ENCODE results near the gene SLC2A13.
A peak's percentile ranks its signal among the peaks of the same experiment; 100 is the strongest.

Gene SLC2A13

GRCh38 chr12:39966256-39966655, 139.6 kb downstream of the SLC2A13 start:
- Histone ChIP-seq H3K36me3 (ENCODE audit: low read depth) (no peaks in the 10 kb centered on the region), H3K4me3 (ENCODE audit: severe bottlenecking) (no peak overlapping the region), H3K9me3 (ENCODE audit: severe bottlenecking) (no peaks in the 10 kb centered on the region), H3K4me1 (ENCODE audit: insufficient read depth, poor library complexity, severe bottlenecking) (no peaks in the 10 kb centered on the region), H3K27ac (ENCODE audit: poor library complexity, severe bottlenecking) (no peak overlapping the region), H3K27me3 (ENCODE audit: insufficient read depth, poor library complexity, severe bottlenecking) (no peaks in the 10 kb centered on the region)
- DNase-seq (ENCODE audit: low spot score) (no peak), ATAC-seq (ENCODE audit: low read depth) (no peak)
- no peak for TF ChIP-seq CTCF (IDR thresholded peaks at IDR 0.05; ENCODE audit: poor library complexity, severe bottlenecking)

GRCh38 chr12:39959467-39959866, 146.4 kb downstream of the SLC2A13 start:
- Histone ChIP-seq H3K4me3 (ENCODE audit: severe bottlenecking) (no peak overlapping the region), H3K27ac (ENCODE audit: poor library complexity, severe bottlenecking) (no peak overlapping the region), H3K27me3 (ENCODE audit: insufficient read depth, poor library complexity, severe bottlenecking) (no peaks in the 10 kb centered on the region), H3K36me3 (ENCODE audit: low read depth) (no peaks in the 10 kb centered on the region), H3K9me3 (ENCODE audit: severe bottlenecking) (no peaks in the 10 kb centered on the region), H3K4me1 (ENCODE audit: insufficient read depth, poor library complexity, severe bottlenecking) (no peaks in the 10 kb centered on the region)
- no peak for ATAC-seq (ENCODE audit: low read depth)
- no peak for TF ChIP-seq CTCF (IDR thresholded peaks at IDR 0.05; ENCODE audit: poor library complexity, severe bottlenecking)
- no peak for DNase-seq (ENCODE audit: low spot score)

GRCh38 chr12:39959031-39959430, 146.8 kb downstream of the SLC2A13 start:
- no peaks in the 10 kb centered on the region for H3K4me1 ChIP-seq (ENCODE audit: insufficient read depth, poor library complexity, severe bottlenecking)
- H3K36me3 ChIP-seq (ENCODE audit: low read depth), result no peaks in the 10 kb centered on the region
- DNase-seq (ENCODE audit: low spot score) (no peak), ATAC-seq (ENCODE audit: low read depth) (no peak)
- H3K27ac ChIP-seq (ENCODE audit: poor library complexity, severe bottlenecking), result no peak overlapping the region
- TF ChIP-seq CTCF (IDR thresholded peaks at IDR 0.05; ENCODE audit: poor library complexity, severe bottlenecking), result no peak
- H3K9me3 ChIP-seq (ENCODE audit: severe bottlenecking), result no peaks in the 10 kb centered on the region
- no peaks in the 10 kb centered on the region for H3K27me3 ChIP-seq (ENCODE audit: insufficient read depth, poor library complexity, severe bottlenecking)
- no peak overlapping the region for H3K4me3 ChIP-seq (ENCODE audit: severe bottlenecking)

DNA sequence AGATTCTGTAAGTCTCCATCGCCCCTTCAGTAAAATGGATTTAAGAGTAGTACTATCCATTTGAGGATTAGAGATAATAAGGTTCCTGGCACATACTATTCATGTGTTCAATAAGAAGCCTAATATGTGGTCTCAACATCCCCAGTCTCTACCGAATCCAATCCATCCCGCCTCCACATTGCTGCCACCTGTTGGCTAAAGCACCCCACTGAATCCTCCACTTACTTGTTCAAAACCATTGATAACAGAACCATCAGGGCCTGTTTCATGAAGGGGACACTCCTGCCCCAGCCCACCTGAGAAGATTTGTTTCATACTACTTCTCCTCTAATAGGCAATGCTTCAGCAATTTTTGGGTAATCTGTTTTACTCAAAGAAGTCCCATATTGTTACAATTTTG, 147.5 kb downstream of the SLC2A13 start:
- Histone ChIP-seq H3K4me3 (ENCODE audit: severe bottlenecking) (no peak overlapping the region), H3K9me3 (ENCODE audit: severe bottlenecking) (no peaks in the 10 kb centered on the region), H3K36me3 (ENCODE audit: low read depth) (no peaks in the 10 kb centered on the region), H3K27ac (ENCODE audit: poor library complexity, severe bottlenecking) (no peak overlapping the region), H3K4me1 (ENCODE audit: insufficient read depth, poor library complexity, severe bottlenecking) (no peaks in the 10 kb centered on the region), H3K27me3 (ENCODE audit: insufficient read depth, poor library complexity, severe bottlenecking) (no peaks in the 10 kb centered on the region)
- no peak for DNase-seq (ENCODE audit: low spot score)
- no peak for ATAC-seq (ENCODE audit: low read depth)
- TF ChIP-seq CTCF (IDR thresholded peaks at IDR 0.05; ENCODE audit: poor library complexity, severe bottlenecking), result peak; percentile 3

- H3K27ac ChIP-seq (ENCODE audit: poor library complexity, severe bottlenecking), result no peak overlapping the region
- DNase-seq (ENCODE audit: low spot score) (no peak), ATAC-seq (ENCODE audit: low read depth) (no peak)
- no peaks in the 10 kb centered on the region for H3K36me3 ChIP-seq (ENCODE audit: low read depth)
- no peak overlapping the region for H3K4me3 ChIP-seq (ENCODE audit: severe bottlenecking)
- no peak for TF ChIP-seq CTCF (IDR thresholded peaks at IDR 0.05; ENCODE audit: poor library complexity, severe bottlenecking)
- H3K4me1 ChIP-seq (ENCODE audit: insufficient read depth, poor library complexity, severe bottlenecking), result no peaks in the 10 kb centered on the region
- H3K9me3 ChIP-seq (ENCODE audit: severe bottlenecking), result no peaks in the 10 kb centered on the region
- H3K27me3 ChIP-seq (ENCODE audit: insufficient read depth, poor library complexity, severe bottlenecking), result no peaks in the 10 kb centered on the region
These were observed 149.2 kb downstream of the SLC2A13 start for GRCh38 chr12:39956725-39957124.
